Endothelial cell of umbilical vein (primary cell): Measurements from ENCODE around the gene MAML3. TPM values are rescaled to one million over a fixed set of nuclear protein-coding genes. Genes with fewer than 3 reads are reported as not detected.

Experiments
- BruUV-seq: library from RNA; stranded (reverse); fragments of 400-500 nt; replicated peaks from 2 replicates; lab custom pipeline; 2021; lab: Mats Ljungman, UMichigan
- CTCF ChIA-PET: fragments of 300-600, 350-600 bp; sonication (Branson Sonifier 250); formaldehyde crosslinking; loops from one replicate; lab custom pipeline; 2021; ENCODE audit warnings: antibody characterized with exemption, inconsistent platforms; lab: Charles Lee
- POLR2A ChIA-PET: fragments of 300-600, 350-600 bp; sonication (Branson Sonifier 250); formaldehyde crosslinking; loops from one replicate; lab custom pipeline; 2021; ENCODE audit warnings: antibody characterized with exemption, inconsistent platforms; lab: Charles Lee
- DNase-seq: peaks from one replicate; pipeline ENCODE4 v3.0.0-alpha.2; 2011; ENCODE audit warnings: low read depth, low spot score
- FAIRE-seq: peaks from 2 replicates; lab custom pipeline; 2011; peaks lifted over from hg19 to GRCh38; lab: Jason Lieb, UNC
- H2AFZ ChIP-seq: 2 replicates; pipeline ENCODE4 v1.6.0; 2012; ENCODE audit warnings: low read depth, low read length, control low read depth, inconsistent platforms
- H3K27ac ChIP-seq: 2 replicates; pipeline ENCODE4 v1.5.1; 2011; ENCODE audit warnings: low read depth, mild to moderate bottlenecking, control low read depth, low read length, moderate library complexity; ENCODE audit not compliant: insufficient read depth
- H3K27me3 ChIP-seq, 2 experiments: 2 replicates each; pipeline versions ENCODE4 v1.6.0 to v1.6.1; 2011; ENCODE audit warnings: low read length in 2 of 2, mixed read lengths in 1 of 2; ENCODE audit not compliant: control insufficient read depth in 2 of 2, insufficient read depth in 2 of 2
- H3K36me3 ChIP-seq, 2 experiments: 2 replicates in 1 of 2; 3 replicates in 1 of 2; pipeline ENCODE4 v1.5.1; 2011; ENCODE audit warnings: low read length in 2 of 2, mild to moderate bottlenecking in 1 of 2, moderate library complexity in 1 of 2; ENCODE audit not compliant: control insufficient read depth in 2 of 2, insufficient read depth in 2 of 2; ENCODE audit errors: extremely low read depth in 1 of 2
- H3K4me1 ChIP-seq: 3 replicates; pipeline ENCODE4 v1.5.1; 2011; ENCODE audit warnings: mild to moderate bottlenecking, low read length; ENCODE audit not compliant: control insufficient read depth, insufficient read depth; ENCODE audit errors: extremely low read depth
- H3K4me2 ChIP-seq: 2 replicates; pipeline ENCODE4 v1.6.1; 2011; ENCODE audit warnings: low read length, control low read depth, mixed read lengths; ENCODE audit not compliant: insufficient read depth
- H3K4me3 ChIP-seq, 3 experiments: fragments of 200-600 bp in 1 of 3; sonication (generic), shearing (Covaris generic) in 1 of 3; replicated peaks in 1 of 3; 2 replicates each; pipeline ENCODE4 v1.5.1; 2011 to 2016; ENCODE audit warnings: control low read depth in 3 of 3, low read length in 3 of 3, mild to moderate bottlenecking in 2 of 3, inconsistent platforms in 1 of 3, low read depth in 1 of 3, moderate library complexity in 1 of 3; ENCODE audit not compliant: insufficient read depth in 1 of 3
- H3K79me2 ChIP-seq: 2 replicates; pipeline ENCODE4 v1.6.0; 2012; ENCODE audit warnings: low read length, inconsistent platforms; ENCODE audit not compliant: control insufficient read depth, insufficient read depth
- H3K9ac ChIP-seq: replicated peaks from 2 replicates; pipeline ENCODE3; 2011; ENCODE audit warnings: low read length, control low read depth; ENCODE audit not compliant: insufficient read depth; ENCODE audit errors: extremely low read depth
- H3K9me1 ChIP-seq: replicated peaks from 3 replicates; pipeline ENCODE4 v1.6.0; 2011; ENCODE audit warnings: mild to moderate bottlenecking, low read length; ENCODE audit not compliant: control insufficient read depth, insufficient read depth; ENCODE audit errors: extremely low read depth
- H3K9me3 ChIP-seq: replicated peaks from 2 replicates; pipeline ENCODE4 v1.5.1; 2012; ENCODE audit warnings: low read length, inconsistent platforms; ENCODE audit not compliant: control insufficient read depth, insufficient read depth
- H4K20me1 ChIP-seq: replicated peaks from 2 replicates; pipeline ENCODE3; 2011; ENCODE audit warnings: mild to moderate bottlenecking, low read length; ENCODE audit not compliant: control insufficient read depth, insufficient read depth; ENCODE audit errors: extremely low read depth
- EZH2 ChIP-seq: IDR thresholded peaks from 2 replicates; pipeline ENCODE4 v1.6.1; 2012; ENCODE audit warnings: borderline replicate concordance, low read depth, mild to moderate bottlenecking, moderate library complexity, low read length, inconsistent platforms; ENCODE audit not compliant: severe bottlenecking
- FOS ChIP-seq: IDR thresholded peaks from 2 replicates; pipeline ENCODE4 v1.6.1; 2011; ENCODE audit warnings: mild to moderate bottlenecking, low read length, moderate library complexity, borderline replicate concordance; ENCODE audit not compliant: insufficient read depth
- GATA2 ChIP-seq: IDR thresholded peaks from 2 replicates; pipeline ENCODE4 v1.7.0; 2011; ENCODE audit warnings: low read depth, mild to moderate bottlenecking, moderate library complexity, mixed read lengths, low read length; ENCODE audit not compliant: insufficient read length, insufficient read depth
- JUN ChIP-seq: IDR thresholded peaks from 2 replicates; pipeline ENCODE4 v1.6.1; 2011; ENCODE audit warnings: borderline replicate concordance, low read depth; ENCODE audit not compliant: insufficient read length, insufficient read depth
- MYC ChIP-seq: IDR thresholded peaks from one replicate; pipeline ENCODE4 v1.6.1; 2011; ENCODE audit warnings: mild to moderate bottlenecking, low read depth, low read length
- POLR2A ChIP-seq: IDR thresholded peaks from 2 replicates; pipeline ENCODE4 v1.6.1; 2012; ENCODE audit warnings: low read depth, mild to moderate bottlenecking, control low read depth, low read length
- dilution Hi-C: fragments of 300-500 bp; cut with MboI; formaldehyde crosslinking; loops from one replicate; pipeline ENCODE4 v1.15.0; 2019; ENCODE audit warnings: low sequenced_read_pairs; ENCODE audit not compliant: extremely low pct_ligation_motif_present
- intact Hi-C: fragments of 100-400 bp; cut with micrococcal nuclease; formaldehyde crosslinking; loops from one replicate; pipeline ENCODE4 v1.10.0; 2022
- polyA plus RNA-seq, 4 experiments: library from polyadenylated mRNA; depleted of rRNA in 3 of 4; stranded (reverse) in 3 of 4; unstranded in 1 of 4; fragments of >200 nt; gene quantifications; 2 replicates each; pipeline versions ENCODE4 v1.2.1 to v1.2.3, GENCODE V29; 2011 to 2012; ENCODE audit warnings: missing spikeins in 1 of 4
- total RNA-seq: library from RNA; stranded (reverse); gene quantifications from 2 replicates; pipeline ENCODE4 v1.2.3, GENCODE V29; 2021
- TF ChIP-seq, protein P1 (sequence below): IDR thresholded peaks from 2 replicates; pipeline ENCODE4 v1.6.1; 2011; ENCODE audit not compliant: insufficient read depth, insufficient read length
- TF ChIP-seq, protein P2 (sequence below), 2 donors: IDR thresholded peaks; 1 replicate in 1 of 2; 2 replicates in 1 of 2; pipeline ENCODE4 v1.5.1; 2011; ENCODE audit warnings: low read length in 2 of 2, mild to moderate bottlenecking in 2 of 2, moderate library complexity in 2 of 2, control low read depth in 1 of 2, inconsistent platforms in 1 of 2, low read depth in 1 of 2; ENCODE audit not compliant: insufficient read depth in 1 of 2; ENCODE audit errors: extremely low read depth in 1 of 2

The MAML3 gene
- total and polyA plus RNA-seq, 2 donors (not counting 3 experiments of a cell fraction or from before 2014, with no cell fraction given), result 14.0 to 20.3 TPM

DNA sequence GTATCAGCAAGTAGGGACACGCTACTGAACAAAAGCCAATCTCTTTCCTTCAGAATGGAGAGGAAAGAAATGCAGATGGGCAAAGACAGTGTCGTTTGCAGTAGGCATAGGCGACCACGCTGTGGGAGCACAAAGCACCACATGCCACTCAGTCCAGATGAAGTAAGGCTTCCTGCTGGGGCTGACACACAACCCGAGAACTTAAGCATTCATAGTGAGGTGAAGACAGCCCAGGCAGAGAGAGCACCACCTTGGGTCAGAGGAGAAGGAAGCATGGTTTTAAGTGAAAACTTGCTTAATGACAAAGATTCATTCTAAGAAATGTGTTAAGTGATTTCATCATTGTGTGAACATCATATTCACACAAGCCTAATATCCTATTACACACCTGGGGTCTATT, 249.6 kb downstream of the MAML3 start:
- FAIRE-seq (no peak), DNase-seq (no peak)
- H3K27me3 ChIP-seq, result no peaks in the 10 kb centered on the region
- intact Hi-C loops, result no loop called here
- H3K9me1 ChIP-seq, result no peaks in the 10 kb centered on the region
- H3K27ac ChIP-seq, result no peak overlapping the region
- no peaks in the 10 kb centered on the region for H3K79me2 ChIP-seq
- CTCF ChIA-PET, result no interaction called here
- no peak for TF ChIP-seq EZH2
- TF ChIP-seq, protein P1, sequence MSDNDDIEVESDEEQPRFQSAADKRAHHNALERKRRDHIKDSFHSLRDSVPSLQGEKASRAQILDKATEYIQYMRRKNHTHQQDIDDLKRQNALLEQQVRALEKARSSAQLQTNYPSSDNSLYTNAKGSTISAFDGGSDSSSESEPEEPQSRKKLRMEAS, result no peak
- no peak for TF ChIP-seq JUN
- no peak for TF ChIP-seq MYC
- TF ChIP-seq FOS, result no peak
- TF ChIP-seq, protein P2, sequence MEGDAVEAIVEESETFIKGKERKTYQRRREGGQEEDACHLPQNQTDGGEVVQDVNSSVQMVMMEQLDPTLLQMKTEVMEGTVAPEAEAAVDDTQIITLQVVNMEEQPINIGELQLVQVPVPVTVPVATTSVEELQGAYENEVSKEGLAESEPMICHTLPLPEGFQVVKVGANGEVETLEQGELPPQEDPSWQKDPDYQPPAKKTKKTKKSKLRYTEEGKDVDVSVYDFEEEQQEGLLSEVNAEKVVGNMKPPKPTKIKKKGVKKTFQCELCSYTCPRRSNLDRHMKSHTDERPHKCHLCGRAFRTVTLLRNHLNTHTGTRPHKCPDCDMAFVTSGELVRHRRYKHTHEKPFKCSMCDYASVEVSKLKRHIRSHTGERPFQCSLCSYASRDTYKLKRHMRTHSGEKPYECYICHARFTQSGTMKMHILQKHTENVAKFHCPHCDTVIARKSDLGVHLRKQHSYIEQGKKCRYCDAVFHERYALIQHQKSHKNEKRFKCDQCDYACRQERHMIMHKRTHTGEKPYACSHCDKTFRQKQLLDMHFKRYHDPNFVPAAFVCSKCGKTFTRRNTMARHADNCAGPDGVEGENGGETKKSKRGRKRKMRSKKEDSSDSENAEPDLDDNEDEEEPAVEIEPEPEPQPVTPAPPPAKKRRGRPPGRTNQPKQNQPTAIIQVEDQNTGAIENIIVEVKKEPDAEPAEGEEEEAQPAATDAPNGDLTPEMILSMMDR (IDR thresholded peaks at IDR 0.05; ENCODE audit: extremely low read depth in 1 of 2, insufficient read depth in 1 of 2, low read depth in 1 of 2, low read length in 2 of 2), result no peak
- TF ChIP-seq POLR2A, result no peak
- TF ChIP-seq GATA2, result no peak
- peaks cover 29% of the 10 kb centered on the region for H3K4me1 ChIP-seq
- H2AFZ ChIP-seq, result no peak overlapping the region
- H3K36me3 ChIP-seq, result no peaks in the 10 kb centered on the region
- no peak overlapping the region for H3K4me3 ChIP-seq
- H3K9me3 ChIP-seq, result no peaks in the 10 kb centered on the region
- dilution Hi-C loops, result no loop called here
- no peaks in the 10 kb centered on the region for H4K20me1 ChIP-seq
- no peak overlapping the region for H3K4me2 ChIP-seq
- POLR2A ChIA-PET, result no interaction called here
- no TSS peak for BruUV-seq
- no peak overlapping the region for H3K9ac ChIP-seq
